GM18873 (cell line): Measurements from ENCODE around the gene PRKG1.

Experiments
- ATAC-seq: cut with Tn5 transposase; IDR thresholded peaks from one replicate; pipeline ENCODE4 v1.9.1; 2021; ENCODE audit warnings: mild to moderate bottlenecking, moderate library complexity, moderate number of reproducible peaks; ENCODE audit not compliant: unreplicated experiment, low FRiP score

The PRKG1 gene

GRCh38 chr10:51766423-51767102 is 692.3 kb downstream of the PRKG1 start:
- no peak for ATAC-seq

- ATAC-seq: no peak
These were observed 692.9 kb downstream of the PRKG1 start for GRCh38 chr10:51767103-51767763.

- no peak for ATAC-seq
These were observed 694.7 kb downstream of the PRKG1 start for GRCh38 chr10:51768886-51769465.

DNA sequence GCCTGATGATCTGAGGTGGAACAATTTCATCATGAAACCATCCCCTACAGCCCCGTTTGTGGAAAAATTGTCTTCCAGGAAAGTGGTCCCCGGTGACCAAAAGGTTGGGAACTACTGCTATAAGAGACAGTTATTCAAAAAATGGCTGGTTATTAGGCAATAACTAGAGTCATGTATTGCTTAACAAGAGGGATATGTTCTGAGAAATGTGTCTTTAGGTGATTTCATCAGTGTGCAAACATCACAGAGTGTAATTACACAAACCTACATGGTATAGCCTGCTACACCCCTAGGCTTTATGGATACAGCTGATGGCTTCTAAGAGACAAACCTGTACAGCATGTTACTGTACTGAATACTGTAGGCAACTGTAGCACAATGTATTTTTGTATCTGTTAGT is 696.4 kb downstream of the PRKG1 start:
- no peak for ATAC-seq

DNA sequence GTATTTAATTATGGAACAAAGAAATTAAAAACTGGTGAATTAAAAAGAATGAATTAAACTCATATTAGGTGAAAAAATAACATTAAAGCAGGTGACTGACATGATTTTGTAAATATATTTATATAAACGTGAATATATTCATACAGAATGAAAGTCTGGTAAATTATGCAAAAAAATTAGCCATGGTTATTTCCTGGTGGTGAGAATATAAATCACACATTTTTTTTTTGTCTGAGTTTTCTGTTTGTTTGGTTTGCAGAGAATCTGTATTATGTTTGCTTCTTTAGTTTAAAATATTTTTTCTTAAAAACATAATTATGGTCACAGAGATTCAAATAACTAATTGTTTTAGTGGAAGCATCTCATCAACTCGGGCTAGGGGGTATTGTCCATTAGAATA is 698.1 kb downstream of the PRKG1 start:
- ATAC-seq: no peak

DNA sequence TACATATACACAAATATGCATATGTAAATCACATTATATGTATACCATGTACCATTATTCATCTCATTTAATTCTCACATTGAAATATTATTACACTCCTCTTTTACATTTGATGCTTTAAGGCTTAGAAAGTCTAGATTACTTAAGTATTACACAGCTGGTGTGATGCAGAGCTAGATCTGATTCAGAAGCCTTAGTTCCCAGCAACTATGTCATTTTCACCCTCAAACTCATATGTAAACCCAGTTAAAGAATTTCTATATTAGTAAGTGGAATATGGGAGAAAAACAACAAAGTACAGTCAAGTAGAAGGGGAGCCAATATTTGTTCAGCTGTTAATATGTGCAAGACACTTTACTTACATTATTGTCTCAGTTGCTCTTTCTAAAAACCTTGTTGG is 699.4 kb downstream of the PRKG1 start:
- ATAC-seq: no peak

GRCh38 chr10:51783941-51784340 is 709.7 kb downstream of the PRKG1 start:
- no peak for ATAC-seq

DNA sequence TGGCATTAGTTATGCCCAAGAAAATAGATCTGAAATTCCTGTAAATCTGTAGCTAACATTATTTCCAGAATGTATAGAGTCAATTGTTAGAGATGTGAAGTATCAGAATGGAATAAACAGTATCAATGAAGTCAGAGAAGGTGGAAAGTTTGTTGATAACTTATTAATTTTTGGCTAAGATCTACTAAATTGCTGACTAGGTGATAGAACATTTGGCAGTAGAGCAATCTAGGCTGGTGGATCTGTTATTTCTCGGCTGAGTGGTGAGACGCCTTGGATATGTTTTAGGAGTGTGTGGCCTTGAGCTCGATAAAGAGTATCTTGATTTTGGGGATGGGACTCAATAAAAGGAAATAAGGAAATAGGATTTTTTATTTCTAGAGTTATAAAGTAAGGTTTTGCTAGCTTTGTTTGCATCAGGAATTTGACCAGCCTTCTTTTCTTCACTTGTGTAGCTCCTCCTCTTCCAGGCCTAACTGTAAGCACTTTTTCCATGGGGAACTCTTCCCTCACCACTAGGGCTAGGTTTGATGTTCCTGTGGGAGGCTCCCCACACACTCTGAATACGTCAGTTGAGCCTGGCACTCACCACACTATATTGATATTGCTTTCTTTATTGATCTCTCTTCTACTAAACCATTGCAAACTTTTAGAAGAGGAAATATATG is 711.9 kb downstream of the PRKG1 start:
- ATAC-seq: no peak

GRCh38 chr10:51786684-51787035 is 712.4 kb downstream of the PRKG1 start:
- no peak for ATAC-seq

GRCh38 chr10:51788273-51788672 is 714.0 kb downstream of the PRKG1 start:
- ATAC-seq: no peak

DNA sequence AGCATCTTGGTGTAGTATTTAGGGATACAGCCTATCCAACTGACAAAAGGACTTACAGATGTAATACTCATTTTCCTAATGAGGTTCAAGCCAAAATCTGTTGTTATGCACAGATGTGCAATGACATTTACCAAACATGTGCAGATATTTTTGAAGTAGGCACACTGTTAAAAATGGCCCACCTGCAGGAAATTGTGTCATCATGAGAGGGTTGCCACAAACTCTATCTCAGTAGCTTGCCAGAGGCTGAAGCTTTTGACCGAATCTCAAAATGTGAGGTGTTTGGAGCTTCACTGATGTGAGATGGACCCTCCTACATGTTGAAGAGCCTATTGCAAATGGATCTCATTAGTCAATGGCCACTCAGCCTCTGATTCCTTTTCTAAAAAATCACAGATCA is 714.8 kb downstream of the PRKG1 start:
- ATAC-seq: no peak

DNA sequence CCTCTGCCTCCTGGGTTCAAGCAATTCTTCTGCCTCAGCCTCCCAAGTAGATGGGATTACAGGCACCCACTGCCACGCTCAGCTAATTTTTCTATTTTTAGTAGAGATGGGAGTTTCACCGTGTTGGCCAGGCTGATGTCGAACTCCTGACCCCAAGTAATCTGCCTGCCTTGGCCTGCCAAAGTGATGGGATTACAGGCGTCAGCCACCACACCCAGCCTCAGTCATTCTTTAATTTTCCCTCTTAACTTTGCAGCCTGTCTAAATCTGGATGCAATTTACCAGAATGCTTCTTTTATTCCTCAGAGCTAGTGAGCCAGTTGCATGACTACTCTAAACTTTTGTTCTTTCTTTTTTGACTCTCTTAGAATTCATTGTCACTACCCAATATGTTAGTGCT is 715.6 kb downstream of the PRKG1 start:
- no peak for ATAC-seq

DNA sequence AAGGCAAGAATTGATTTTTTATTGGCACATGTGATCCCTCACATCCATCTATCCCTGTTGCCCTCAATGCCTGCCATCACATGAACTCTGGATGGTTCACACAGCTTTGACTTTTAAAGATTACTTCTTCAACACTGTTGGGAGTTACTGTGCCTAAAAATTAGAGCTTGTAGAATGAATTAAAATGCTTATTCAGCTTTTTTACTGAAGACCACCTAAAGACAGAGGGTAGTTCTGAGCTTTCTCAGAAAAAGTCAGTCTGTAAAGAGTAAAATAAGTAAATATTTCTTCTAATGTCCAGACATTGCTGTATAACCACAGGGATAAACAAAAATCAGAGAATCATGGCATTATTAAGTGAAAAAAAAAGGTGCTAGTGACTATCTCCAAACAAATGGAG is 718.4 kb downstream of the PRKG1 start:
- no peak for ATAC-seq

DNA sequence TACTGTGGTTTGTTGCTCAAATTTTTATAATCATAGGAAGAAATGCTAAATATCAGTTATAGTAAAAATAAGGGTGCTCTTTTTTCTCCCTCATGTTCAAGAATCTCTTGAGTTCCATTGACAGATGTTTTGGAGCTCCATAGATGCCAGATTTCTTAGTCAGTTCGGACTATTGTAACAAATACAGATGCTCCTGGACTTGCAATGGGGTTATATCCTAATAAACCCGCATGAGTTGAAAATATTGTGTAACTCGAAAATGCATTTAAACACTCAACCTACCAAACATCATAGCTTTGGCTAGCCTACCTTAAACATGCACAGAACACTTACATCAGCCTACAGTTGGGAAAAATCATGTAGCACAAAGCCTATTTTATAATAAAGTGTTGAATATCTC is 725.8 kb downstream of the PRKG1 start:
- no peak for ATAC-seq

DNA sequence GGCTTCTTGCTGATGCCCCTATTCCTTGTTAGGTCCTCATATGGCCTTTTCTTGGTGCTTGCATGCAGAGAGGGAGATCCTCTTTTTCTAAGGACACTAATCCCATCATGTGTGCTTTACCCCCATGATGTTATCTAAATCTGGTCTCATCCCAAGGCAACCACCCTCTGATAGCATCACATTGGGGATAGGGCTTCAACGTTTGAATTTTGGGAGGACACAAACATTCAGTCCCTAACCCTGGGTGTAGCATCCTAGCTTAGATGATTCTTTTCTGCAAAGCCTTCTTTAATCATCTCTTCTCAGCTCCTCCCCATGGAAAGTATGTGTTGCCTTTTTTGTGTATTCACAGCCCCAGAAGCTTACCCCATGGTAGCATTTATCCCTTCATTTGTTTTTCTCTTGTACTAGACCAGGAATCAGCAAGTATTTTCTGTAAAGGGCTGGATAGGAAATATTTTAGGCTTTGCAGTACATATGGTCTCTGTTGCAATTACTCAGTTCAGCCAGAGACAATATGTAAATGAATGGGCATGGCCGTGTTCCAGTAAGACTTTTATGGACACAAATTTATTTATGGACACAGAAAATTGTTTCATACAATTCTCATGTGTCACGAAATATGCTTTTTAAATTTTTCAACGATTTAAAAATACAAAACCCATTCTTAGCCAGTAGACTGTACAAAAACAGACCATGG is 726.6 kb downstream of the PRKG1 start:
- ATAC-seq: no peak

DNA sequence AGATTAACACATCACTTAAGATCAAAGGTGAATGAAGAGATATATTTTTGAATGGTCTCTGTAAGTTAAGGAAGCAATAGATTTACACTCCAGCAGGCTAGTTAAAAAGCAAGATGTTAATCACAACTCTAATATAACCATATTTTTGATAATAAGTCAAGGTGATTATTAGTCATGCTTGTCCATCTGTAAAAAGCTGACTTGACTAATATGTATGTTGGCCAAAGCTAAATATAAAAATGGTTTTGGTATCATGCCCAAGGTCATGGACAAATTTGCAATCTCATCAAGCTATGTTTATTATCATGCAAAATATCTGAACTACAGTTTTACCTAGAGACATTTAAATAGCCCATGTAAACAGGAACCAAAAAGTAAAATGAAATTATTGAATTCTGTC is 727.7 kb downstream of the PRKG1 start:
- no peak for ATAC-seq

- ATAC-seq: no peak
These were observed 730.6 kb downstream of the PRKG1 start for GRCh38 chr10:51804866-51805265.

DNA sequence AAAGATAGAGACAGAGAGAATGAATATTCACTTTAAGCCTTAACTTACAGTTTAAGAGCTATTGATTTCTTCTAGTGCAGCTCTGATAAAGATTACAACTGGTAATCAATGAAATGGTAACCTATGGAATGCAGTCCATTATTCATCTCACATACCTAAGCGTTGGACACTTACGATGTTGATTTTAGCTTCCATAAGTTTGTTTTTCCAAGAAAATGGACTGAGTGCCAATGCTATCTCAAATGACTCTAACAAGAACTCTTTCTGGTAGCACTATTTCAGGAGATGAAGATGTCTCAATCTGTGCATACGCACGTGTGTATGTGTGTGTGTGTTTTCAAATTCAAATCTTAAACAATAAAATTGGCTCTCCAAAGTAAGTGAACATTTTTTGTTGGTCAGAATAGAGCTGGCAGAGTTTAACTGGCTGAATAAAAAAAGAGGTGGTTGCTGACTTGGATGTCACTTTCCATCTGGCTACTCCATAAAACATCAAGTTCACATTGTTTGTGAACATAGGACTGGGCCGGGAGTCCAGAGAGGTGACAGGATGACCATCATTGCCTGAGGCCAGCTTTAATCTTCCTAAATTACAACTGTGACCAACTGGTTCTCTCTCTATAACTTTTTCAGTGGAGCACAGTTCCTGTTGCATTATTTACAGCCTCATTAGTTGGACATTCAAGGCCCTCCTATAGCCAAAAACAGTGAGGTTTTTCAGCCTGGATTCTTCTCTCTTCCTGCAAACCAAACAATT is 732.0 kb downstream of the PRKG1 start:
- no peak for ATAC-seq

DNA sequence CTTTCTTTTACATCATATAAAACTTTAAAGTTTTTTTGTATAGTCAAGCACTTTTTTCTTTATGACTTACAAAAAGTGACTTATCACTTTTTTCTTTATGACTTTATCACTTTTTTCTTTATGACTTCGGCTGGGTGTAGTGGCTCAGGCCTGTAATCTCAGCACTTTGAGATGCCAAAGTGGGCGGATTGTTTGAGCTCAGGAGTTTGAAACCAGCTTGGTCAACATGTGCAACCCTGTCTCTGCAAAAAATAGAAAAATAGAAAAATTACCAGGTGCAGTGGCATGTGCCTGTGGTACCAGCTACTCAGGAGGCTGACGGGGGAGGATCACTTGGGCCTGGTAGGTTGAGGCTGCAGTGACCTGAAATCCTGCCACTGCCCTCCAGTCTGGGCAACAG is 733.9 kb downstream of the PRKG1 start:
- ATAC-seq: no peak

GRCh38 chr10:51815723-51816122 is 741.4 kb downstream of the PRKG1 start:
- no peak for ATAC-seq
